Neural progenitor cell (in vitro differentiated cells): Measurements from ENCODE around the gene H1-8. TPM values are rescaled to one million over a fixed set of nuclear protein-coding genes. Genes with fewer than 3 reads are reported as not detected.

Experiments used
- DNase-seq: peaks from one replicate; pipeline ENCODE4 v3.0.0-alpha.2; 2016; ENCODE audit warnings: low spot score
- H2AFZ ChIP-seq: fragments of 200-600 bp; sonication (generic); replicated peaks from 2 replicates; pipeline ENCODE4 v1.6.1; 2016; ENCODE audit warnings: antibody characterized with exemption
- H3F3A ChIP-seq: fragments of 200-600 bp; sonication (generic); 2 replicates; pipeline ENCODE4 v1.6.1; 2016; ENCODE audit warnings: antibody characterized with exemption, low read depth
- H3K27ac ChIP-seq: fragments of 200-600 bp; sonication (generic); 2 replicates; pipeline ENCODE4 v1.5.1; 2016; ENCODE audit warnings: mild to moderate bottlenecking
- H3K27me3 ChIP-seq: fragments of 200-600 bp; sonication (generic); 2 replicates; pipeline ENCODE4 v1.6.1; 2016; ENCODE audit warnings: mild to moderate bottlenecking, moderate library complexity
- H3K36me3 ChIP-seq: fragments of 200-600 bp; sonication (generic); 2 replicates; pipeline ENCODE4 v1.5.1; 2016
- H3K4me1 ChIP-seq: fragments of 200-600 bp; sonication (generic); 2 replicates; pipeline ENCODE4 v1.6.1; 2016; ENCODE audit warnings: mixed run types
- H3K4me2 ChIP-seq: fragments of 200-600 bp; sonication (generic); 2 replicates; pipeline ENCODE4 v1.6.1; 2016
- H3K4me3 ChIP-seq: fragments of 200-600 bp; sonication (generic); 2 replicates; pipeline ENCODE4 v1.5.1; 2016
- H3K79me2 ChIP-seq: fragments of 200-600 bp; sonication (generic); 2 replicates; pipeline ENCODE4 v1.6.1; 2016; ENCODE audit warnings: low read depth
- H3K9ac ChIP-seq: fragments of 200-600 bp; sonication (generic); 2 replicates; pipeline ENCODE4 v1.6.1; 2016
- H3K9me3 ChIP-seq: fragments of 200-600 bp; sonication (generic); 2 replicates; pipeline ENCODE4 v1.5.1; 2016; ENCODE audit warnings: low read depth
- H4K20me1 ChIP-seq: fragments of 200-600 bp; sonication (generic); 2 replicates; pipeline ENCODE4 v1.6.1; 2016; ENCODE audit warnings: low read depth
- H3K27ac Mint-ChIP-seq: 3 replicates; pipeline ENCODE4 v1.8.0; 2021; ENCODE audit warnings: mixed read lengths
- H3K27me3 Mint-ChIP-seq: 2 replicates; pipeline ENCODE4 v1.8.0; 2022; ENCODE audit warnings: low read depth, mild to moderate bottlenecking, inconsistent platforms, moderate library complexity, mixed read lengths; ENCODE audit not compliant: insufficient read depth
- H3K36me3 Mint-ChIP-seq: 3 replicates; pipeline ENCODE4 v1.8.0; 2021; ENCODE audit warnings: mixed read lengths
- H3K4me1 Mint-ChIP-seq: 3 replicates; pipeline ENCODE4 v1.8.0; 2021; ENCODE audit warnings: mixed read lengths
- H3K4me3 Mint-ChIP-seq: 3 replicates; pipeline ENCODE4 v1.8.0; 2021; ENCODE audit warnings: mild to moderate bottlenecking, moderate library complexity, mixed read lengths
- H3K9me3 Mint-ChIP-seq: 3 replicates; pipeline ENCODE4 v1.8.0; 2020; ENCODE audit warnings: mixed read lengths
- EZH2 ChIP-seq: fragments of 200-600 bp; sonication (generic); IDR thresholded peaks from 2 replicates; pipeline ENCODE4 v1.6.1; 2017; ENCODE audit warnings: antibody characterized with exemption, mild to moderate bottlenecking, moderate library complexity
- EZH2phosphoT487 ChIP-seq: fragments of 200-600 bp; sonication (generic); IDR thresholded peaks from 2 replicates; pipeline ENCODE4 v1.6.1; 2017; ENCODE audit warnings: antibody characterized with exemption
- total RNA-seq: library from RNA; depleted of rRNA; stranded (reverse); fragments of >200 nt; gene quantifications from 2 replicates; pipeline ENCODE4 v1.2.3, GENCODE V29; 2015; ENCODE audit warnings: low replicate concordance
- TF ChIP-seq, protein P1 (sequence below): fragments of 200-600 bp; sonication (generic); IDR thresholded peaks from 2 replicates; pipeline ENCODE4 v1.5.1; 2017; ENCODE audit warnings: antibody characterized with exemption, mild to moderate bottlenecking

H1-8 gene
- total RNA-seq, 1 donor from 2014 or later, result not detected

DNA sequence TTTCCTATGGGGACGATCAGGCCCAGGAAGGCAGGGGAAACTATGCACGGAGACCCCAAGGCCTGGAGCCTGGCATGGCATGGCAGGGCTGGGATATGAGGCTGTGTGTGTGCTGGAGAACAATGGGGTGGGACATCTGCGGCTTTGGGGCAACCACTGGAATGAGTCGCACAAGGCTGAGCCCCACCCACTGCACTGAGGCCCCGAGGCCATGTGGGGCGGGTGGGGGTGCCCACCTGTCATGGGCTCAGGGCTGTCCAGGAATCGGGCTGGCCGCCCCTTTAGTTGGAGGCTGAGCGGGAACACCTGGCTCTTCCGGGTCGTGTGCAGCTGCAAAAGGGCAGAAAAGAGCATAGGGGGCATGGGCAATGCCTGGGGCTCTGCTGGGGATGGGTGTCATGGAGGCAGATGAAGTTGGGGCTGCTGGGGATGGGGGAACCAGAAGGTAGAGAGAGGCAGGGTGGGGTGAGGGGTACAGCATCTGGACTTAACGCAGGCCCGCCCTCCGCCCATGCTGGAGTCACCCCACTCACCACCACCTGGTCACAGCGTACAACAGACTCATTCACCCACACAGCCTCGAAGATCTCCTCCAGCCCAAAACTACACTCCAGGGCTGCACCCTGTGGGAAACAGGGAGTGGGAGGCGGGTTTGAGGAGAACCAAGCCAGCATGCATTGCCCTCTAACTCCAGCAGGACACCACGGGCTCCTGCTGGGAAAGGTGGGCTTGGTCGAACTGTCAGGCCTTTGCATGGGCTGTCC, 32.4 kb downstream of the H1-8 start:
- no peak for DNase-seq
- Histone ChIP-seq H3K9ac (no peak overlapping the region), H3K36me3 (no peaks in the 10 kb centered on the region), H3F3A (no peaks in the 10 kb centered on the region), H3K4me3 (no peak overlapping the region), H3K4me1 (peaks cover 9% of the 10 kb centered on the region), H3K79me2 (no peaks in the 10 kb centered on the region), H3K27ac (no peak overlapping the region), H3K4me2 (no peak overlapping the region), H3K27me3 (no peaks in the 10 kb centered on the region), H2AFZ (no peak overlapping the region), H4K20me1 (no peaks in the 10 kb centered on the region), H3K9me3 (no peaks in the 10 kb centered on the region)
- Mint-ChIP-seq H3K4me3 (no peak overlapping the region), H3K4me1 (peaks cover 4% of the 10 kb centered on the region), H3K36me3 (no peaks in the 10 kb centered on the region), H3K27me3 (peaks cover 11% of the 10 kb centered on the region), H3K27ac (no peak overlapping the region), H3K9me3 (no peaks in the 10 kb centered on the region)
- no peak for TF ChIP-seq EZH2
- TF ChIP-seq EZH2phosphoT487, result no peak
- TF ChIP-seq, protein P1, sequence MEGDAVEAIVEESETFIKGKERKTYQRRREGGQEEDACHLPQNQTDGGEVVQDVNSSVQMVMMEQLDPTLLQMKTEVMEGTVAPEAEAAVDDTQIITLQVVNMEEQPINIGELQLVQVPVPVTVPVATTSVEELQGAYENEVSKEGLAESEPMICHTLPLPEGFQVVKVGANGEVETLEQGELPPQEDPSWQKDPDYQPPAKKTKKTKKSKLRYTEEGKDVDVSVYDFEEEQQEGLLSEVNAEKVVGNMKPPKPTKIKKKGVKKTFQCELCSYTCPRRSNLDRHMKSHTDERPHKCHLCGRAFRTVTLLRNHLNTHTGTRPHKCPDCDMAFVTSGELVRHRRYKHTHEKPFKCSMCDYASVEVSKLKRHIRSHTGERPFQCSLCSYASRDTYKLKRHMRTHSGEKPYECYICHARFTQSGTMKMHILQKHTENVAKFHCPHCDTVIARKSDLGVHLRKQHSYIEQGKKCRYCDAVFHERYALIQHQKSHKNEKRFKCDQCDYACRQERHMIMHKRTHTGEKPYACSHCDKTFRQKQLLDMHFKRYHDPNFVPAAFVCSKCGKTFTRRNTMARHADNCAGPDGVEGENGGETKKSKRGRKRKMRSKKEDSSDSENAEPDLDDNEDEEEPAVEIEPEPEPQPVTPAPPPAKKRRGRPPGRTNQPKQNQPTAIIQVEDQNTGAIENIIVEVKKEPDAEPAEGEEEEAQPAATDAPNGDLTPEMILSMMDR, result no peak

DNA sequence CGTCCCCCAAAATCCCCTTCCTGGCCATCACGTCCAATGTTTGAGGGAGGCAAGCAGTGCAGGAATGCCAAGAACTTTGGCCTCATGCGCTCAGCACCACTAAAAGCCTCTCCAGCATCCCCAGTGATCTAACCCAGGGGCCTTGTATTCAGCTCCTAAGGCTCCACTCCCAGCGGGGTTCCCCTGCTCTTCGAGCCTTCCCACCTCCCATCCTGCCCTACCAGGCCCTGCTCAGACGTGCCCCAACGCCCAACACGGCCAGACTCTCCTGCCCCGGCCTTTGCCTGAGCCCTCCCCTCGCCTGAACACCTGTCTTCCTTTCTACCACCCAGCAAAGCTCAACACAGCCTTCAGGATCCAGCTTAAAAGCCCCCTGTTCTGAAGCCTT, 33.0 kb downstream of the H1-8 start:
- peak; percentile 42 for DNase-seq
- Histone ChIP-seq H3K79me2 (no peaks in the 10 kb centered on the region), H3F3A (no peaks in the 10 kb centered on the region), H3K36me3 (no peaks in the 10 kb centered on the region), H3K27me3 (no peaks in the 10 kb centered on the region), H3K27ac (no peak overlapping the region), H3K4me2 (no peak overlapping the region), H4K20me1 (no peaks in the 10 kb centered on the region), H3K4me3 (no peak overlapping the region), H3K9me3 (no peaks in the 10 kb centered on the region), H3K4me1 (peaks cover 9% of the 10 kb centered on the region), H2AFZ (no peak overlapping the region), H3K9ac (no peak overlapping the region)
- TF ChIP-seq EZH2phosphoT487 (no peak), EZH2 (no peak)
- TF ChIP-seq, protein P1, result no peak
- H3K27ac Mint-ChIP-seq, result no peak overlapping the region
- no peaks in the 10 kb centered on the region for H3K36me3 Mint-ChIP-seq
- peaks cover 4% of the 10 kb centered on the region for H3K4me1 Mint-ChIP-seq
- H3K9me3 Mint-ChIP-seq, result no peaks in the 10 kb centered on the region
- peaks cover 11% of the 10 kb centered on the region for H3K27me3 Mint-ChIP-seq
- H3K4me3 Mint-ChIP-seq, result peak overlapping the region; percentile 64

GRCh38 chr3:129576514-129577352, 33.8 kb downstream of the H1-8 start:
- Histone ChIP-seq H3K9me3 (no peaks in the 10 kb centered on the region), H3K27me3 (no peaks in the 10 kb centered on the region), H3K36me3 (no peaks in the 10 kb centered on the region), H3K79me2 (no peaks in the 10 kb centered on the region), H4K20me1 (no peaks in the 10 kb centered on the region), H3K4me1 (peaks cover 10% of the 10 kb centered on the region), H3F3A (no peaks in the 10 kb centered on the region), H3K9ac (no peak overlapping the region), H3K27ac (no peak overlapping the region), H3K4me3 (no peak overlapping the region), H2AFZ (no peak overlapping the region), H3K4me2 (no peak overlapping the region)
- TF ChIP-seq, protein P1, result no peak
- no peak for TF ChIP-seq EZH2phosphoT487
- no peak for TF ChIP-seq EZH2
- Mint-ChIP-seq H3K36me3 (no peaks in the 10 kb centered on the region), H3K27ac (no peak overlapping the region), H3K9me3 (no peaks in the 10 kb centered on the region), H3K4me1 (peaks cover 8% of the 10 kb centered on the region), H3K4me3 (peak overlapping the region; percentile 64), H3K27me3 (peaks cover 11% of the 10 kb centered on the region)
- no peak for DNase-seq
